Activated CD8-positive, alpha-beta T cell treated with anti-CD3 and anti-CD28 coated beads for 36 hours (primary cell): ENCODE data around the gene RAB19. TPM values are rescaled to one million over a fixed set of nuclear protein-coding genes. Genes with fewer than 3 reads are reported as not detected.
A peak's percentile ranks its signal among the peaks of the same experiment; 100 is the strongest.

Experiments
- ATAC-seq: fragments of 200-7000 bp; cut with Tn5 transposase; one replicate; pipeline ENCODE4 v1.10.0; 2021; ENCODE audit warnings: mild to moderate bottlenecking, moderate library complexity
- CTCF ChIA-PET: fragments of 350-600 bp; sonication (Branson Sonifier 250); formaldehyde crosslinking; loops from one replicate; lab custom pipeline; 2021; ENCODE audit warnings: antibody characterized with exemption; lab: Charles Lee
- POLR2A ChIA-PET: fragments of 350-600 bp; sonication (Branson Sonifier 250); formaldehyde crosslinking; loops from one replicate; lab custom pipeline; 2021; ENCODE audit warnings: antibody characterized with exemption; lab: Charles Lee
- DNase-seq: peaks from one replicate; pipeline ENCODE4 v3.0.0-alpha.2; 2020
- H3K27ac Mint-ChIP-seq: one replicate; pipeline ENCODE4 v1.8.0; 2021; ENCODE audit warnings: mild to moderate bottlenecking, mixed read lengths
- H3K27me3 Mint-ChIP-seq: one replicate; pipeline ENCODE4 v1.8.0; 2021; ENCODE audit warnings: mixed read lengths
- H3K36me3 Mint-ChIP-seq: one replicate; pipeline ENCODE4 v1.8.0; 2021; ENCODE audit warnings: low read depth, mixed read lengths
- H3K4me1 Mint-ChIP-seq: one replicate; pipeline ENCODE4 v1.8.0; 2021; ENCODE audit warnings: low read depth, mixed read lengths
- H3K4me3 Mint-ChIP-seq: one replicate; pipeline ENCODE4 v1.8.0; 2021; ENCODE audit warnings: mild to moderate bottlenecking, moderate library complexity, mixed read lengths
- H3K9me3 Mint-ChIP-seq: one replicate; pipeline ENCODE4 v1.8.0; 2021; ENCODE audit warnings: mixed read lengths
- intact Hi-C: fragments of 100-400 bp; cut with micrococcal nuclease; formaldehyde crosslinking; loops from one replicate; pipeline ENCODE4 v1.10.0; 2022
- total RNA-seq, 2 experiments: library from RNA; stranded (reverse); gene quantifications; one replicate each; pipeline ENCODE4 v1.2.3, GENCODE V29; 2021
- TF ChIP-seq, protein P1 (sequence below): fragments of 200-600 bp; IDR thresholded peaks from one replicate; pipeline ENCODE4 v1.8.0; 2022; ENCODE audit warnings: antibody characterized with exemption, mild to moderate bottlenecking

RAB19 gene, protein sequence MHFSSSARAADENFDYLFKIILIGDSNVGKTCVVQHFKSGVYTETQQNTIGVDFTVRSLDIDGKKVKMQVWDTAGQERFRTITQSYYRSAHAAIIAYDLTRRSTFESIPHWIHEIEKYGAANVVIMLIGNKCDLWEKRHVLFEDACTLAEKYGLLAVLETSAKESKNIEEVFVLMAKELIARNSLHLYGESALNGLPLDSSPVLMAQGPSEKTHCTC
- total RNA-seq = 1 to 10 TPM; 5.6 to 6.4 TPM

DNA sequence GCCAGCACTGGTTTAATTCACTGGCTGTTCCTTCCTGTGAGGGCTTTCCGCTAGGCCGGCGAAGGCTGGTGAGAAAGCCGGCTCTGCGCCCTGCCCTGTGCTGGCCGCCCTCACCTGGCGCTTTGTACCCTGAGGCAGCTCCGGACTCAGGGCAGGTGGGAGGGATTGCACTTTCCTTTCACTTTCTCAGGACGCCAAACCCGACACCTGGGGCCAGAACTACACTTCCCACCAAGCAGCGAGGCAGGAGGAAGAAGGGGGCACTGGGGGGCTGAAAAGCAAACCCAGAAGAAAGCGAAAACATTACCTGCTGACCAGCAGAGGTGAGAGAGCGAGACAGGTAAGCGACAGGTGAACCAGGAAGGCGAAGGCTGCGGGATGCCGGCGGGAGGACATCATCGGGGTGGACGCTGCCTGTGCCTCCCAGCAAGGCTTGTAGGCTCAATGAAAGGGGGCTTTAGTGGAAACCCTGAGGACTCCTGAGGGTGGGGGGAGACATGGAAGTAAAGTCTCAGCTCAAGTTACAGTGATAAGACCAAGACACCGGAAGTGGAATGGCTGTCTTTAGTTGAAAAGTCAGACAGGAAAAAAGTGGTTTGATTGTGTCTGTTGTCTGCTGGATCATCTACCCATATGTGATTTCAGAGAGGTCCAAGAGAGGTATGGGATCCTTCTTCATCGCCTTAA is at the start of gene RAB19:
TSS of gene RAB19 (plus strand) at position 181 of the 687 bp plus-strand sequence. CDS start 3,589 bp downstream, outside the sequence.
- intact Hi-C loops = loop anchor here (5.0 kb wide), 1 partner anchor 232 kb away; no protein-coding TSS in a partner anchor
- no peaks in the 10 kb centered on the region for H3K9me3 Mint-ChIP-seq
- H3K4me3 Mint-ChIP-seq = peak within 1 kb of the TSS; percentile 85
- peaks cover 8% of the 10 kb centered on the region for H3K36me3 Mint-ChIP-seq
- POLR2A ChIA-PET = interaction anchor here (0.5 to 2.4 kb wide), 9 partner anchors 10 to 1039 kb away, joined by 3 to 10 read pairs (median 3); no protein-coding TSS in a partner anchor
- TF ChIP-seq, protein P1, sequence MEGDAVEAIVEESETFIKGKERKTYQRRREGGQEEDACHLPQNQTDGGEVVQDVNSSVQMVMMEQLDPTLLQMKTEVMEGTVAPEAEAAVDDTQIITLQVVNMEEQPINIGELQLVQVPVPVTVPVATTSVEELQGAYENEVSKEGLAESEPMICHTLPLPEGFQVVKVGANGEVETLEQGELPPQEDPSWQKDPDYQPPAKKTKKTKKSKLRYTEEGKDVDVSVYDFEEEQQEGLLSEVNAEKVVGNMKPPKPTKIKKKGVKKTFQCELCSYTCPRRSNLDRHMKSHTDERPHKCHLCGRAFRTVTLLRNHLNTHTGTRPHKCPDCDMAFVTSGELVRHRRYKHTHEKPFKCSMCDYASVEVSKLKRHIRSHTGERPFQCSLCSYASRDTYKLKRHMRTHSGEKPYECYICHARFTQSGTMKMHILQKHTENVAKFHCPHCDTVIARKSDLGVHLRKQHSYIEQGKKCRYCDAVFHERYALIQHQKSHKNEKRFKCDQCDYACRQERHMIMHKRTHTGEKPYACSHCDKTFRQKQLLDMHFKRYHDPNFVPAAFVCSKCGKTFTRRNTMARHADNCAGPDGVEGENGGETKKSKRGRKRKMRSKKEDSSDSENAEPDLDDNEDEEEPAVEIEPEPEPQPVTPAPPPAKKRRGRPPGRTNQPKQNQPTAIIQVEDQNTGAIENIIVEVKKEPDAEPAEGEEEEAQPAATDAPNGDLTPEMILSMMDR = no peak
- ATAC-seq (peak; percentile 81), DNase-seq (peak; percentile 66)
- peak within 1 kb of the TSS; percentile 93 for H3K27ac Mint-ChIP-seq
- CTCF ChIA-PET = interaction anchor here (1.0 kb wide), 1 partner anchor 30 kb away, joined by 3 read pairs; no protein-coding TSS in a partner anchor
- H3K27me3 Mint-ChIP-seq = no peaks in the 10 kb centered on the region
- peaks cover 30% of the 10 kb centered on the region for H3K4me1 Mint-ChIP-seq

DNA sequence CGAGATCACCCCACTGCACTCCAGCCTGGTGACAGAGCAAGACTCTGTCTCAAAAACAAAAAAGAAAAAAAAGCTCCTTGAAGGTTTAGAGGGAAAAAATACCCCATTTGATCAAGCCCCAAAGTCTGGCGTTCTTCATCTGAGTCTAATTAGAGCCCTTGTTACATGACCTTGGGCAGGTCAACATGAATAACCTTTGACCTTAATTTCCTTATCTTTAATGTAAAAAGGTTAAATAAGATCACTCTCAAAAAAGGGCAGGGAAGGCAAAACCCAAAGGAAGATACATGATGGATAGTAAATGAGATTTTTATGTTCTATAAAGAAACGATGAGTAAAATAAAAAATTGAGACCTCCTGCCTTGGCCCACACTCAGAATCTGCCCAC is 45.8 kb upstream of the RAB19 start:
- H3K27me3 Mint-ChIP-seq = no peaks in the 10 kb centered on the region
- intact Hi-C loops = no loop called here
- TF ChIP-seq, protein P1 = no peak
- ATAC-seq = no peak
- ChIA-PET POLR2A (interaction anchor here (0.7 to 1.6 kb wide), 2 partner anchors 40 to 503 kb away, joined by 3 to 5 read pairs; partner anchors contain the start of gene SLC37A3), CTCF (no interaction called here)
- peaks cover 50% of the 10 kb centered on the region for H3K36me3 Mint-ChIP-seq
- H3K4me1 Mint-ChIP-seq = peaks cover 25% of the 10 kb centered on the region
- H3K4me3 Mint-ChIP-seq = no peak overlapping the region
- DNase-seq = no peak
- H3K9me3 Mint-ChIP-seq = no peaks in the 10 kb centered on the region
- H3K27ac Mint-ChIP-seq = peak overlapping the region; percentile 94

GRCh38 chr7:140358412-140359051 is 45.3 kb upstream of the RAB19 start:
- no peaks in the 10 kb centered on the region for H3K27me3 Mint-ChIP-seq
- ChIA-PET CTCF (interaction anchor here (0.7 to 1.2 kb wide), 3 partner anchors 17 to 177 kb away, joined by 3 read pairs; no protein-coding TSS in a partner anchor), POLR2A (interaction anchor here (1.2 to 2.9 kb wide), 3 partner anchors 17 to 120 kb away, joined by 3 to 8 read pairs (median 6); no protein-coding TSS in a partner anchor)
- peaks cover 47% of the 10 kb centered on the region for H3K36me3 Mint-ChIP-seq
- no peaks in the 10 kb centered on the region for H3K9me3 Mint-ChIP-seq
- H3K27ac Mint-ChIP-seq = peak overlapping the region; percentile 94
- peak overlapping the region; percentile 34 for H3K4me3 Mint-ChIP-seq
- intact Hi-C loops = no loop called here
- ATAC-seq = peak; percentile 58
- peaks cover 25% of the 10 kb centered on the region for H3K4me1 Mint-ChIP-seq
- TF ChIP-seq, protein P1 = no peak
- DNase-seq = peak; percentile 57

DNA sequence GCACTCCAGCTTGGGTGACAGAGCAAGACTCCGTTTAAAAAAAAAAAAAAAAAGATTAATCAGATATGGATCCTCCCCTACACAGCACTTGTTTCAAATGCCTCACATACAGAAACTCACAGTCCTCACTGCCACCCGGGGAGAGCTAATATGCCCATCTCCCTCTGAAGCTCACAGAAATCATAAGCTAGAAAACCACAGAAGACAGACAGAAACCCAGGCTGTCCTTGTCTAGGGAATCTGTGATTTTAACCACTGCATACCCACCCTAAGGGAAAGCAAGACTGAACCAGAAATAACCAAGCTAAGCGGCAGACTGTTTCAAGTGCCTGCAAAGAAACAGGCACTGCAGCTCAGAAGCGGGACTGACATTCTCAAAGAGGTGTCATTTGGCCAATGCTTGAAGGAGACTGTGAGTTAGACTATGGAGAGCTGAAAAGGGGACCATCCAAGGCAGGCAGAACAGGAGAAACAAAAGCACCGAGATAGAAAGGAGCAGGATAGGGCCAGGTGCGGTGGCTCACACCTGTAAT is 43.1 kb upstream of the RAB19 start:
- H3K4me3 Mint-ChIP-seq = no peak overlapping the region
- ATAC-seq = peak; percentile 26

More for the DNA sequence above, 43.1 kb upstream of the RAB19 start:
- ChIA-PET POLR2A (interaction anchor here (0.7 to 2.9 kb wide), 6 partner anchors 10 to 30 kb away, joined by 3 to 13 read pairs (median 4); no protein-coding TSS in a partner anchor), CTCF (interaction anchor here (1.0 to 1.7 kb wide), 3 partner anchors 15 to 116 kb away, joined by 3 to 6 read pairs (median 5); no protein-coding TSS in a partner anchor)
- DNase-seq = peak; percentile 14
- no peaks in the 10 kb centered on the region for H3K27me3 Mint-ChIP-seq
- intact Hi-C loops = no loop called here
- peaks cover 44% of the 10 kb centered on the region for H3K36me3 Mint-ChIP-seq
- H3K9me3 Mint-ChIP-seq = no peaks in the 10 kb centered on the region
- H3K4me1 Mint-ChIP-seq = peaks cover 25% of the 10 kb centered on the region
- H3K27ac Mint-ChIP-seq = peak overlapping the region; percentile 68
- TF ChIP-seq, protein P1 = no peak
